Brain pericyte (primary cell): ENCODE data around the gene NME3.

Experiments
- DNase-seq: peaks from one replicate; pipeline ENCODE4 v3.0.0-alpha.2; 2012; ENCODE audit warnings: low read depth, low spot score

Gene NME3

DNA sequence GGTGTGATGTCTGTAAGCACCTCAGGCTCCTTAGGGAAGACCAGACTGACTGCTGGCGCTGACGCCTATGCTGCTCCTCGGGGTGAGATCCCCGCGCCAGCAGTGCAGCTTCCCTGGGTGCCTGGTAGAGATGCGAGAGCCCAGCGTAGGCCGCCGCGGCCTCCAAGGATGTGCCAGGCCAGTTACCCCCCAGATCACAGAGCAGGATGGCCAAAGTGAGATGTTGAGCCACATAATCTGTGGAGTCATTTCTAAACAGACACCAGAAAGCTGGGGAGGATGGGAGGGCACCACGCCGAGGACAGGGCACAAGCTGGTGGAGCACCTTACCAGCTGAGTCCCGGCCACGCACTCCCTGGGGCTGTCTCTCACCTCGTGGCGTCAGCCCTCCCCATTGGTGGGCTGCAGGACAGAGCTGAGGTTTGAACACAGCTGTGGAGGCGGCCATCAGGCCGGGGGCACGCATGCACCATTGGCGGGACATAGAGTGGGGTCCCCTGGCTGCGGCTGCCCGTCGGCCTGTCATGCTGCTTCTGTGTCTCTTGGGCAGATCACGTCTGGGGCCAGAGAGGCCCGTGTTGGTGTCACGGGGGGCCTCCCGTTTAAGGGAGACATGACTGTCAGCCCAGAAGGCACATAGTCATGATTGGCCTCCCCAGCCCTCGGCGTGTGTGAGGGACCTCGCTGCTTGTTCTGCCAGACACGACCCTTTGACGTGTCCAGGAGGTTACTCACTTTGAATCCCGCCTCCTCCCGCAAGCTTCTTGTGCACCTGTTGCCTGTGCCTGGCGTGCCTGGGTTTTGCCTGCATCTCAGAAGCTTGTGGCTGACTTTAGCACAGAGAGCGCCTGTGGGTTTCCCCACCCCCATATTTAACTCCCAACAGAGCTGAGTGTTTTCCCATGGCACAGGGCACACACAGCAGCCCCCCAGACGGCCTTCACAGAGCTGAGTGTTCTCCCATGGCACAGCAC is 43.4 kb downstream of the NME3 start:
- DNase-seq, result no peak

DNA sequence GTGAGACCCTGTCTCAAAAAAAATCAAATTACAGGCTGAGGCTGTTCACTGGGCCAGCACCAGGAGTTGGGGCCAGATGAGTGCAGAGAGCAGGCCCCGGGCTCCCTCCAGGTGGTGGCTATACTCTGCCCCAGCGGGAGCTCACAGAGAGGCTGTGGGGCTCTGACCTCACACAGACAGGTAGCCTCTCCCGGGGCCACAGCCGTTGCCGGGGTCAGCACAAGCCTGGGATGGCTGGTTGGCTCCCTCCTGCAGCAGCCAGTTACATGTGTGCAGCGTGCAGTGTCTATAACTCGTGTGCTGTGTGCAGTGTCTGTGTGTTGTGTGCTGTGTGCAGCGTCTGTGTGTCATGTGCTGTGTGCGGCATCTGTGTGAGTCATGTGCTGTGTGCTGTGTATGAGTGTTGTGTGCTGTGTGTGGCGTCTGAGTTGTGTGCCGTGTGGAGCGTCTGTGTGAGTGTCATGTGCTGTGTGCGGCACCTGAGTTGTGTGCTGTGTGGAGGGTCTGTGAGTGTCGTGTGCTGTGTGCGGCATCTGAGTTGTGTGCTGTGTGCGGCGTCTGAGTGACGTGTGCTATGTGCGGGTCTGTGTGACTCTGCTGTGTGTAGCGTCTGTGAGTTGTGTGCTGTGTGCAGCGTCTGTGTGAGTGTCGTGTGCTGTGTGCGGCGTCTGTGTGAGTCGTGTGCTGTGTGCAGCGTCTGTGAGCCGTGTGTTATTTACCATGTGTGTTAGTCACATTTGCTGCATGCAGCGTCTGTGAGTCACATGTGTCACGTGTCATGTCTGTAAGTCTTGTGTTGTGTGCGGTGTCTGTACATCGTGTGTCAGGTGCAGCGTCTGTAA is 44.5 kb downstream of the NME3 start:
- DNase-seq, result no peak

- DNase-seq, result no peak
These were observed 46.9 kb downstream of the NME3 start for GRCh38 chr16:1724491-1724890.

DNA sequence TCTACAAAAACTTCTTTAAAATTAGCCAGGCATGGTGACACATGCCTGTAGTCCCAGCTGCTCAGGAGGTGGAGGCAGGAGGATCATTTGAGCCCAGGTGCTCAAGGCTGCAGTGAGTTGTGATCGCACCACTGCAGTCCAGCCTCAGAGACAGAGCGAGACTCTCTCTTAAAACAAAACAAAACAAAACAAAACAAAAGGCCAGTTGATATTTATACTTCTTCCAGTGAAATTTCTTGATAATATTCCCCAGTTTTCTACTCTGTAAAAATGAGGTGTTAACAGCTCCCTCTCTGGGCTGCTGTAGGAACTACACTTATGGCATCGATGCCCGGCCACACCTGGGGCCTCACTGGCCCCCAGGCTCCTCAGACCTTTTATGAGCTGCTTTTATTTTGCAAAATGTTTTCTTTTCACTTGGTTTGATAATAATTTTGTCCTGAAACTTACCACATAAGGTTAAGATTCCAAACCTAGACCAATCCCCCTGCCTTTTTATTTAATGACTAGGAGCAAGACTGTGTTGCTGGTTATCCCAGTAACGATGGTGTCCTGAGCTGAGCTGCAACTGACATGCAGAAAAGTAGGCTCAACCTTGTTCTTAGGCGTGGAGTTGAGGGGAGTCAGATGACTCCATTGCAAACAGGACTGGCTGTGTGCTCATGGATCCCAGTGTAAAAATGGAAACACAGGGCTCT is 47.7 kb downstream of the NME3 start:
- no peak for DNase-seq

GRCh38 chr16:1721372-1721771 is 50.0 kb downstream of the NME3 start:
- no peak for DNase-seq
